Measurements from ENCODE around the gene LURAP1L. TPM values are rescaled to one million over a fixed set of nuclear protein-coding genes. Genes with fewer than 3 reads are reported as not detected.
"Not testable (repeated sequence)": the region's sequence is repeated elsewhere in the genome, so short reads cannot be mapped to it uniquely, and the experiment has no call there.

Gene LURAP1L
- total RNA-seq, 1 donor from 2014 or later, result not detected

GRCh38 chr9:12862611-12863410 is 88.0 kb downstream of the LURAP1L start:
- CTCF ChIA-PET, result no interaction called here
- Mint-ChIP-seq H3K36me3 (ENCODE audit: low read depth) (no peaks in the 10 kb centered on the region), H3K9me3 (peaks cover 6% of the 10 kb centered on the region), H3K27me3 (no peaks in the 10 kb centered on the region), H3K27ac (no peak overlapping the region), H3K4me3 (no peak overlapping the region), H3K4me1 (no peaks in the 10 kb centered on the region)
- POLR2A ChIA-PET, result no interaction called here
- no peak for TF ChIP-seq CTCF (IDR thresholded peaks at IDR 0.05)
- ATAC-seq (ENCODE audit: low read depth) (no peak), DNase-seq (no peak)
- intact Hi-C loops (cut with micrococcal nuclease), result no loop called here

GRCh38 chr9:12863618-12864017 is 88.8 kb downstream of the LURAP1L start:
- DNase-seq (no peak), ATAC-seq (ENCODE audit: low read depth) (no peak)
- POLR2A ChIA-PET, result no interaction called here
- no peaks in the 10 kb centered on the region for H3K27me3 Mint-ChIP-seq
- no peak for TF ChIP-seq CTCF (IDR thresholded peaks at IDR 0.05)
- H3K9me3 Mint-ChIP-seq, result peaks cover 9% of the 10 kb centered on the region
- intact Hi-C loops (cut with micrococcal nuclease), result no loop called here
- no peaks in the 10 kb centered on the region for H3K4me1 Mint-ChIP-seq
- CTCF ChIA-PET, result no interaction called here
- no peak overlapping the region for H3K4me3 Mint-ChIP-seq
- H3K27ac Mint-ChIP-seq, result no peak overlapping the region
- H3K36me3 Mint-ChIP-seq (ENCODE audit: low read depth), result no peaks in the 10 kb centered on the region

GRCh38 chr9:12865380-12865779 is 90.6 kb downstream of the LURAP1L start:
- H3K4me3 Mint-ChIP-seq; intact Hi-C loops (cut with micrococcal nuclease): not testable (repeated sequence)

More at GRCh38 chr9:12865380-12865779, 90.6 kb downstream of the LURAP1L start:
- DNase-seq; H3K36me3 Mint-ChIP-seq (ENCODE audit: low read depth); H3K27me3 Mint-ChIP-seq; POLR2A ChIA-PET; H3K4me1 Mint-ChIP-seq; H3K9me3 Mint-ChIP-seq; H3K27ac Mint-ChIP-seq; ATAC-seq (ENCODE audit: low read depth); CTCF ChIA-PET: not testable (repeated sequence)

Other genes starting within 250 kb of the LURAP1L start
- not detected in 2 replicates for gene TYRP1, start 81.6 kb upstream of the LURAP1L start, total RNA-seq

Data from activated B cell treated with CpG ODN at 0.5 μM for 24 hours (primary cell).